ENCODE data around the gene ROR1.

ROR1 gene

DNA sequence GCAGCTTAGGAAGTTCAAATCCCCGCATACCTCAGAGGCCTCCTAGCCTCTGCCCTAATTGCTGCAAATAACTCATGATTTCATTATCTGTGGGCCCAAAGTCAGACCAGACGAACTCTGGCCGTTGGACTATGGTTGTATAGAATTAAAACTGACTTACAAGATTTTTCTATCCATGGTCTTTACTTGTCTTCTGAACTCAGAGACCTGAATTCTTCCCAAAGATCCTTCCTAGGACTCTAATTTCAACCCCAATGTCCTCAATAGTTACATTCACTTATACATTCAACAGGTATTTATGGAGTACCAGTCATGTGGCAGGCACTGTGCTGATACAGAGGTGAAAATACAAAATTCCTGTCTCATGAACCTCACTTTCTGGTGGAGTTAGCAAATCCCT, 247.2 kb downstream of the ROR1 start:
- DNase-seq (ENCODE audit: low read depth in 2 of 2): no peak

DNA sequence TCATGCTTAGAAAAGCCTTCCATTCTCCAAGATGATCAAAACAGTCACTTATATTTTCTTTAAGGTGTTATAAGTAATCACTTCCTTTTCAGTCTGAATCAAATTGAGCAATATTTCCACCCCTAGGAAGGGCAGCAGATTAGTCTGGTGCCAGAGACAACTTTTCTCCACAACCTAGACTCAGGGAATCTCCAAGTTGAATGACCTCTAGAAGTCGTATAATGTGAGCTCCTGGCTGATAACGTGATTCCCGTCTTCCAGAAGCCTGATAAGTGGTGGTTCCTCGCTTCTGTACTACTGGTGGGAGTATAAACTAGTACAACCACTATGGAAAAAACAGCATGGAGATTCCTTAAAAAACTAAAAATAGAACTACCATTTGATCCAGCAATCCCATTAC, 251.2 kb downstream of the ROR1 start:
- DNase-seq (ENCODE audit: low read depth in 2 of 2): no peak

DNA sequence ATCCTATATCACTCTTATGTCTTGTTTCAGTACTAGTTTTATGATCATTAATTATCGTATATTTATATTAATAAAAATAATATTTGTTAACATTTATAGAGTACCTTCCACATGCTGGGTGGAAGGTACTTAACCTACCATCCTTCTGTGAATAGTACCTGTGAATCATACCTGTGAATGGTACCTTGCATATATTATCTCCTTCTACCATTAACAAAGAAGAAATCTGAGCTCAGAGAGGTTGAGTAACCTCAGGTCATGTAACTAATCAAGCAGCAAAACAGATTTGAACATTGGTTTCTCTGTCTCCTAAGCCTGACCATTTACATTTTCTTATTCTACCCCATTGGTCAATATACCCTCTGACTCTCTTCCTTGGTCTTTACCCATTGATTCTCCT, 255.2 kb downstream of the ROR1 start:
- no peak for DNase-seq (ENCODE audit: low read depth in 2 of 2)

DNA sequence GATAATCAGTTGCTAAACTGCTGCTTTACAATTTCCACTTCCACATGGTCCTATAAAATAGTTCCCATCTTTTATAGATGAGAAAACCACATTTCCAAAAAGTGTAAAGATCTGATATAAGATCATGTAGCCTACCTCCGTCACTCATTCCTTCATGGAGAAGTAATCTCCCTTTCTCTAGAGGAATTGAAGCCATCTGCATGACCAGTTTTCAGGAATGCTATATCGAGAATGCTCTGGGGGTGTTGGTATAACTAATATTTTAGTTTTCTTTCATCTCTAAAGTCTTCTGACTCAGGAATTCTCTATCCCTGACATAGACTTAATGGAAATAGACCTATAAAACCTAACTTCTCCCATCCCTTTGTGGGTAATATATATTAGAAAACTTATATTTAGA, 256.6 kb downstream of the ROR1 start:
- no peak for DNase-seq (ENCODE audit: low read depth in 2 of 2)

DNA sequence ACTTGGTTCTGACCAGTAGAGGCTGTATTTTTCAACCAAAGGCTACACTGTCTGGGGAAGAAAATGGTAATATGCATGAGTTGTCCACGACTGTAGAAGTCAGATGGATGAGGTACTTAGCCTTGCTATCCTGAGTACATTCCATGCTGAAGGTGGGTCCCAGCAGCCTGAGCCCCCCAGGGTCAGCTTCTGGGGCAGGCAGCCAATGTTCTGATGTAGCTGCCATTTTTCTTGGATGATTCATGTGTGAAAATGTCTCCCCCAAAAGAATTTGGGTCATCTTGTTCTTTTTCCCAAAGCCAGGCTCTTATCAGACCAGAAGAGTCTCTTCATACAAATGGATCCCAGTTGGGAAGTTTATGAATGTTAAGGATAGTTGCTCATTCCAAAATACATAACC, 257.4 kb downstream of the ROR1 start:
- no peak for DNase-seq (ENCODE audit: low read depth in 2 of 2)

DNA sequence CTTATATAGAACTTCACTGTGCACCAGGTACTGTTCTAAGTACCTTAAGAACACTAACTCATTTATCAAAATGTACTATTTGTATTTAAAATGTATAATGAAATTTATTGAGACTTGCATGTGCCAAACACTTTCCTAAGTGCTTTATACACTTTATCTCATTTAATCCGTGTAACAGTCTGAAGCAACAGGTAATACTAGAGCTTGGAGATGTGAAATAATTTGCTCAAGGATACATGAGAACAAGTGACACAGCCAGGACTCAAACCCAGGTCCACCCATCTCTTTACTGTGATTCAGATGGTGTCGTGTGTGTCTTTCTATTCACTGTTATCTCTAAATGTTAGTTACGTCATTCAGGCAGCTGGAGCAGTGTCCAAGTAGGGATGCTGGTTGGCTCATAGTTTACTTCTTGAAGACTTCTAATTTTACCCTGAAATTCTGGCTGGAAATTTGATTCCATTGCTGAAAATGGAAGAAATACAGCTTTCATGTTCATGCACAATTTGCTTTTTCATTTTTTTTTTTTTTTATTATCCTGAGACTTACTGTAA, 259.9 kb downstream of the ROR1 start:
- no peak for DNase-seq (ENCODE audit: low read depth in 2 of 2)

DNA sequence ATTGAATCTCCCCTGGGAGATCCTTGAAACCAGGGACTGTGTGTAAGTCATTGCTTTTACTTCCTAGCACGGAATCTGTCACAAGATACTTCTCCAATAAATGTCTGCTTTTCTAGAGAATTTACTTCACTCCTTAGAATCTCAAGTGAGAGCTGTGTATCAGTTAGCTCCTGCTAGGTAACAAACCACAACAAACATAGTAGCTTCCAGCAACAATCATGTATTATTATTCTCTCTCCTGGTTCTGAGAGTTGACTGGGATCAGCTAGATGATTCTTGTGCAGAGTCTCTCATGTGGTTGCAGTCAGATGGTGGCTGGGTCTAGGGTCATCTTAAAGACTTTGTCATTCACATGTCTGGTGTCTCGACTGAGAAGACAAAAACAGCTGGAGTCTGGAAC, 262.7 kb downstream of the ROR1 start:
- DNase-seq (ENCODE audit: low read depth in 2 of 2): no peak

DNA sequence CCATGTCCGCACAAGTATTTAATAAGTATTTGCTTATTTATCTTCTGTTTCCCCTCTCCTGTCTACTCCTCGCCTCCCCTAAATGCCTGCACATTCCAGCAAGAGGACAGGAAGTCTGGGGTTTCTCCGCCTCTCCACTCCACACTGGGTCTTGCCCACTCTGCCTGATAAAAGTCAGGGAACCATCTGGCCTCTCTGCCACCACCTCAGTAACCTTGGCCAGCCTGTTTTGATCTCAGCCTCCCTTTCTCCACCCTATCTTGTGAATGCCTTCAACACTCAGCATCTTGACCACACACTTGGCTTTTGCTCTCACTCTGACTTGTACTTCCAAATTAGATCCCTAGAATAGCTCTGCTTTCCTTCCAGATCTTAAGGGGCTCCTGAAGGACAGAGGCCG, 264.3 kb downstream of the ROR1 start:
- DNase-seq (ENCODE audit: low read depth in 2 of 2): no peak

DNA sequence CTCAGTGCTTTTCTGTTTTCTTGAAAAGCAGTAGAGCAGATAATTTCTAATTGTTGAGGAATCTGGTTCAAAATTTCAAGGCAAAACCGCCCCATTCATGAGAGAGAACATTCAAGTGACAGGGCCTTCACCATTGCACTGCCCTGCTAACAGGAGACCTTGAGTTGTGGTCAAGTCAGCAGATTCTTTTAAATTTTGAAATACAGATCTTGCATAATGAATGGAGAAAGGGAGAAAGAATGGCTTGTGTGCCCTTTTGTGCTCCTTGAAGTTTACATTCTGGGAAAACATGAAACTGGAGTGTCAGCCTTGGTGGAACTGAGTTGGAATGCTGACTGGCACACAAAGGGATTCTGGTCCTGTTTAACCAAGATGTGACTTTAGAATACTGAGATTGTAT, 265.1 kb downstream of the ROR1 start:
- no peak for DNase-seq (ENCODE audit: low read depth in 2 of 2)

DNA sequence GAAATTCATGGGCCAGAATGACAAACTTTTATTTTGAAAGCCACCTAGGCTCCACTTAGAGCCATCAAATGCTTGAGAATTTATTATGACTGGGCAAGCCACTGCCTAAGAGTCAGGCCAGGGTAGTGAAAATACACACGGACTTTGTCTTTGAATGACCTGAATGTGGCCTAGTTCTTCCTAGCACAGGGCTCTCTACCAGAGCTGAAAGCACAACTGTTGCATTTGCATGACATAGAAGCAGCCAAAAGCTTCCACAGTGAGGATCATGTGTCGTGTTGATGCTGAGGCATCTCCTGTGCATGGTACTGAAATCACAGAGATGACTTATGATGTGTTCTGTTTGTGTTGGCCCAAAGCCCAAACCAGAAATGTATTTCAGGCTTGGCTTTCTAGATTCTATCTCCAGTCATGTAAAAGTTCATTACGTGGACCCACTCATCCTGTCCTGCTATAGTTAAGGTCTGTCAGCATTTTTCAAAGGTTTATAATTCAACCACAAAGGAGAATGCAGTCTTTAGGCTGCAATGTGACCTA, 265.6 kb downstream of the ROR1 start:
- DNase-seq (ENCODE audit: low read depth in 2 of 2): no peak

DNA sequence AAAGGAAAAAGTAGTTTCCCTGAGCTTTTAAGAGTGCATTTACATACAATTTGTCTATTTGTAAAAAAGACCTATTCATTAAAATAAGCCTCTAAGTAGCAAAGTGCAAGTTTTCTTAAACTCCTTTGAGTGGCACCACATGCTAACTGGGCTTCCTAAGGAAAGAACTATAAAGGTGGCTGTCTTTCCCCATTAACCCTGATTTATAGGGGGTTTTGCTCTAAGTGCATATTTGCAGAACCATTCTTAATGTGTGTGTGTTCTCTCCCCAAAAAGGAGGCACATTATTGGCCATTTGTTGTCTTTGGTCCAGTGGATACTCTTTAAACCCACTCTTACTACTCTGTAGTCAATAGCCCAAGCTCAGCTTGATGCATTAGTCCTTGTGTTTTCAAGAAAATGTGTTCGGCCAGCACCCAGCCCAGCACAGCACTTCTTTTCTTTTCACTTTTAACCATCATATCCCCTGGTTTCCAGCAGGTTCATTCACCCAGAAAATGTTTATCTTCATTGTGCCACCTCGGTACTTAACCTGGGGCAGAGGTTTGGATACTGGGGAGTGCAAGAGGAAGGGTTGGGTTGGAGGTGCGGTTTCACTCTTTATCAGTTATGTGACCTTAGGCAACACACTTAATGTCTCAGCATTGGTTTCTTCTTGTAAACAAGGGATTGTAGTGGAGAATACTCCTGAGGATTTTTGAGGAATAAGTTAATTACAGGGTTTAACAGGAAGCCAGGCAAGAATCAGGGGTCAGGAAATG, 267.7 kb downstream of the ROR1 start:
- no peak for DNase-seq (ENCODE audit: low read depth in 2 of 2)

DNA sequence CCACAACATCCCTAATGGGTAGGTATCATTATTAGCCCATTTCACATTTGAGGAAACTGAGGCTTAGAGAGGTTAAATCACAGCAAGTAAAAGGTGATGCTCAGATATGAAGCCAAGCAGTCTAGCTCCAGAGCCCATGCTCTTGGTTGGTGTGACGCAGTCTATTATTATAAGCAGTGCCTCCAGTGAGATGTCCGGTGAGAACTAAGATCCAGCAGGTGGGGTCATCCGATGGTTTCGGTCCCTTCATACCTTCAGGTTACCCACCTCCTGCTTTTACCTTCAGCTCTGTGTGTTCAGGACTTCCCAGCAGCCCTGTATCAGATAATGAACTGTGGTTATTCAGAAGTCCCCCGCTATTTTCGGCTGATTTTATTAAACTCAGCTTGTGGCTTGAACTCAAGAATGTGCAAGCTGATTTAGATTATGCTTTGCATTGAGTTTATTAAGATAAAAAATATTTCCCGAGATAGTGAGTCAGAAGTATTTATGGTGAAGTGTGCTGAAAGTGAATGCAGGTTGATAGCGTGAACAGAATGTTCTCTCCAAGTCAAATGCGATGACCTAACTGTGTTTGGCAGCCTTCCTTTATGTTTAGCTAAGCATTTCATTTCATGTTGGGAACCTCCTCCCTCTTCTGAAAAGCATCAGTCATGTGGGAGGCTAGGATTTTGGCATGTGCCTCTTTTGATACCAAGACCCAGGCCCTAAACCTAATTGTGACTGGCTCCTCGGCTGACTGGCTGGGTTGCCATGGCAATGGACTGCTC, 268.7 kb downstream of the ROR1 start:
- no peak for DNase-seq (ENCODE audit: low read depth in 2 of 2)

DNA sequence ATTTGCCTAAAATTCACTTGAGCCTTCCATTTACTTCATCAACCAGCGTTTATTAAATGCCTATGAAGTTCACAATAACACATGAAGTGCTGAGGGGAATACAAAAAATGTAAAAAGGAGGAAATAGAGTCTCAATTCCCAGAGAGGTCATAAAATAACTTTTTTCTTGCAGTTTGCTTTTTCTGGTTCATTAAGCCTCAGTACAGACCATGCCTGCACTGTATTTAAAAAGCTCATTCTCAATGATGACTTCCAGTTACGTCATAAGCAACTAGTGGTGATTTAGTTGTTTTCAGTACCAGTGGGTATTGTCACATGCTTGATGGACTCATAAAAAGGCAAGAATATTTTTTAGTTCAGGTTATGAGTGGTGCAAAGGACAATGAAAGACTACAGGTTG, 269.5 kb downstream of the ROR1 start:
- DNase-seq (ENCODE audit: low read depth in 2 of 2): no peak

DNA sequence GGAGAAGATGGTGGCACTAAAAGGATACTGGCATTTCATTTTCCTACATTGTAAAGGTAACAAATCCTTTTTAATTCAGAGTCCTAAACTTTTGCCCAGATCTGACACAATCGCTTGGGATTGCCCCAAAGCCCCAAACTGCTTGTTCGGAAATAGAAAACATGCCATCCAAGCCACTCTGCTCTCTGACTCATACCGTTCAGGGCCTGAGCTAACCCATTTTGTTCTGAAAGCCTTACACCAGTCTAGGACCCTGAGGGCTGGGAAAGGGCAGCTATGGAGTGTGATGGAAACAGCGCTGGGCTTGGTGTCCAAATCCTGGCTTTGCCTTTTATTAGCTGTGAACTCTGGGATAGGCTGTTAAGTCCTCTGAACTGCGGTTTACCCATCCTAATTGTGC, 270.2 kb downstream of the ROR1 start:
- no peak for DNase-seq (ENCODE audit: low read depth in 2 of 2)

DNA sequence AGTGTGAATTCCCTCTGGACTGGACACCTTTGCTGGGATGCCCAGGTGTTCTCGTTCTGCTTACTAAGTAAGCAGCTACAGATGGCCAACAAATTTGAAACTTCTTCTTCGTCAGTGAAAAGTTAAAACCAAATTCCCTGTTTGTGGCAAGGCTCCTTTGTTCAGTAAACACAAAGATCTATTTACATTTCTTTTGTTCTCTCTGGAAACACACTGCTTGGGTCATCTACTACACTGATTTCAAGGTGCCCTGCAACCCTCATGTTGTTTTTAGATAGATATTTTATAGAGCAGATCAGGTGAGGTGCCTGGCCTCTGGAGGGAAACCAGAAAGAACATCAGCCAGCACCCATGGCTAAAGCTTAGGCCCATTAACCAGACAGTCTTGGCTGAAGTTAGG, 272.4 kb downstream of the ROR1 start:
- DNase-seq (ENCODE audit: low read depth in 2 of 2): no peak

DNA sequence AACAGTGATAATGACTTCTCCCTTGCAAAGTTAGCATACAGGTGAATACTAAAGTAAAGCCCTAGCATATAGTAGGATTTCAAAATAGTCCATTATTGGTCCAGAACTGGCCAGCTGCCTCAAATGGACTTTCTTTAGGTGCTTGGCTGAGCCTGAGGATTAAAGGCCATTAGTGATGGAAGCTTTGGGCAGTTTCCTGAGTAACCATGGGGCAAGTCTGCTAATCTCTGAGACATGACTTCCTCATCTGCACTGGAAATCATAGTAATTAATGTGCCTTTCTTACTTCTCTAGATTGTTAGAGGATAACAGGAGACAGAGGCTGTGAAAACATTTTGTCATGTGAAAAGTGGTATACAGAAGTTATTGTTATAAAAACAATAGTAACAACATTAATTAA, 273.1 kb downstream of the ROR1 start:
- no peak for DNase-seq (ENCODE audit: low read depth in 2 of 2)

DNA sequence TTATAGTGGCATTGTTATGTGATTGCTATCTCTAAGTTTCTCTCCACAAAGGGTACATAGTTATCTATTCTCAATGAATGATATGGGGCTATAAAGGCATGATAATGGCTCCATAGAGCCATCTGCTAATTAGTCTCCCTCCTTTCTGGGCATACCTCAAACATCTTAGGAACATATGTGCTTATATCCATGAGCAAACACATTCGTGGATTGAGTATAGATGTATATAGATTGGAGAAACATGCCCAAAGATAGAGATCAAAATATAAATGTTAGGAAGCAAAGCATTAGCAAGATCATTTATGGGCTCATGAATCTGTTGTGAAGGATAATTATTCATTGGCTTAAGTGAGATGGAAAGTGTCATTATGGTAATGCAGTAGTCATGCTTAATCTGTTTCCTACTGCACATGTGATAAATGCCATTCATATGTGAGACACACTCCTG, 273.8 kb downstream of the ROR1 start:
- DNase-seq (ENCODE audit: low read depth in 2 of 2): no peak

DNA sequence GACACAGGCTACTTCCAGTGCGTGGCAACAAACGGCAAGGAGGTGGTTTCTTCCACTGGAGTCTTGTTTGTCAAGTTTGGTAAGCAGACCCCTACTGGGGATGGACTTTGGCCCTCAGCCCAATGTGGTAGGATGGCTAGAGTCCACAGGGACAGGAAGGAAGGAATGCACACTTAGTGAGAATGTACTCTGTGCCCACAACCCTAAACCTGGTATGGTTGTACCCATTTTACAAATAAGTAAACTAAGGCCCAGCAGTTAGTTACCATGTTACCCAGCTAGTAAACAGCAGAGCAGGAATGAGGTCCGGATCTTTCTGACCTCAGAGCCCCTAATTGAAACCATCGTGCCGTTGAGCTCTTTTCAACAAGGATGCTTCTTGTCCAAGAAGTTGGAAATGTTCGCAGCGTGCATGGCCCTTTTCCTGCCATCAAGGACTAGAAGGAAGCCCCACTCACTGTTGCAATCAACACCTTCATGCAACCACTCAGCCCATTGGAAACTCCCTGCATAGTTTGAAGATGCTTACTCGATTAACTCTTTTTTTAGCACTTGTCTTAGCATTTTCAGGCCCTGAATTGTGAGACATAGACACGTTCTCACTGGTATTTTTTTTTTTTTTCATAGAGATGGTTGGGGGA, 276.2 kb downstream of the ROR1 start:
- no peak for DNase-seq (ENCODE audit: low read depth in 2 of 2)

DNA sequence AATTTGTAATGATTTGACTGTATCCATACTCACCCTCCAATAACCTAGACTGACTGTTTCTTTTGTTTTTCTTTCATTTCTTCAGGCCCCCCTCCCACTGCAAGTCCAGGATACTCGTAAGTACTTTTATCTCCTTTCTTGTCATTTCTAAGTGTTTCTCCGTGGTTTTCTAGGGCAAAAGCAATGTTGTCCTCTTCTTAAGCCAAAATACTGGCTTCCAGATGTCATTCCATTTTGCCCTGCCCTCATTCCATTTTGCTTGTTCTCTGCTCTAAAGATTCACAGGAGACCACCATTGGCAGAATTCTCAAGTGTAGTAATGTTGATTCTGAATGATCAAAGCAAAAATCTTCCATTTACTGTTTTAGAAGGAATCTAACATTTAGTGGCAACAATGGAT, 276.8 kb downstream of the ROR1 start:
- no peak for DNase-seq (ENCODE audit: low read depth in 2 of 2)

DNA sequence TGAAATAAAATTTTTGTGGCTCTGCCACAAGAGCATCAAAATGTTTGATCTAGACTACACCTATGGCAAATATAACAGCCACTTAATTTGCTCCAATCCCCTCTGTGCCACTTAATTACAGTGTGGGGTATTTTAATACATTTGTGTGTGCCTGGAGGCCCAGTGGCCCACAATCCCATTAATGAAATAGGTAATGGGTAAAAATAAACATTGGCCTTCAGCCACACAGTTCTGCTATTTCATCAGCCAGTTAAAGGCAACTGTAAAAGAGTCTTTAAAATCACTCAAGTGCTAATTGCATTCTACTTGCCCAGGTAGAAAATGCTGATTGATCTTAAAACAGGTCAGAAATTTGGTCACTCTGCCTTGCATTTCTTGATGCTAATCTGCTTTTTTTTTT, 278.0 kb downstream of the ROR1 start:
- DNase-seq (ENCODE audit: low read depth in 2 of 2): no peak

DNA sequence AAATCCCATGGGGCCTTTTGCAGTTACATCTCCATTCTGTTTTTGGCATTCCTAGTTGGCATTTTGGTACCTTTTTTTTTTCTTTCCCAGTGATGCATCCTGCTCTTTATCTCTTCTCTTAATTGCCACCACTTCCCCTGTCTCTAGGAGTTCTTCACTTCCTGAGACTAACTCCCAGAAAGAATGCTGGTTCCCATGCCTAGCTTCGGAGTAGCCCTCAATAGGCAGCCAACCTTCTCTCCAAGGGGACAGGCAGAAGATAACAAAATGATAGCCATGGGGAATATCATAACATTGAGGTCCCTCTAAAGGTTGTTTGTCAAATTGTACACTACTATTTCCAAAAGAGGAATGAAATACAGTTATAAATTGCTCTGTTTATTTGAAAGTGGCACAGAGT, 279.0 kb downstream of the ROR1 start:
- DNase-seq (ENCODE audit: low read depth in 2 of 2): no peak

DNA sequence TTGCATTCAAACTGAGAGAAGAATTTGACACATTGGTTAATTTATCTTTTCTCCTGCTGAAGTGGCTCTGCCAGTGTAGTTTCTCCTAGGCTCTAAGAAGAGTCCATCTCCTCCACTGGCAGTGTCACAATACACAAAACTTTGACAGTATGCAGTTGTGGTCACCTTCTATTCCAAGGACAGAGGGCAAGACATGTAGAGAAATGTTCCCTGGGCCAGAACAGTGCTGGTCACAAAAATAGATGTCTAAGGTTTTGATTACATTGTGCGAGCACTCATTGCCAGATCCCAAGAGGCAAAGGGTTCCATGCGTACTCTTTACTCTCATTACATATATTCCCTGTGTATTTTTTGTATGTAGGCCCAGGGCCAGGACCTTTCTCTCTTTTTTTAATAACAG, 281.5 kb downstream of the ROR1 start:
- DNase-seq (ENCODE audit: low read depth in 2 of 2): no peak
